GM23338 (cell line): Measurements from ENCODE around the gene OR6B3. TPM values are rescaled to one million over a fixed set of nuclear protein-coding genes. Genes with fewer than 3 reads are reported as not detected.

Experiments used
- ATAC-seq: fragments of 200-7000 bp; cut with Tn5 transposase; 3 replicates; pipeline ENCODE4 v1.9.1; 2020
- DNase-seq: peaks from one replicate; pipeline ENCODE4 v3.0.0-alpha.2; 2015; ENCODE audit warnings: low spot score
- H2AFZ ChIP-seq: fragments of 200-600 bp; sonication (generic); 2 replicates; pipeline ENCODE4 v1.8.0; 2016; ENCODE audit warnings: antibody characterized with exemption, mild to moderate bottlenecking, moderate library complexity
- H3F3A ChIP-seq: fragments of 200-600 bp; sonication (generic); replicated peaks from 2 replicates; pipeline ENCODE4 v1.8.0; 2017; ENCODE audit warnings: antibody characterized with exemption, mixed run types, low read depth
- H3K27ac ChIP-seq: fragments of 200-600 bp; sonication (generic); 2 replicates; pipeline ENCODE4 v1.6.1; 2016; ENCODE audit warnings: low read depth
- H3K27me3 ChIP-seq: fragments of 200-600 bp; sonication (generic); 2 replicates; pipeline ENCODE4 v1.8.0; 2016; ENCODE audit warnings: mild to moderate bottlenecking, mixed run types, moderate library complexity; ENCODE audit not compliant: insufficient read depth
- H3K36me3 ChIP-seq: fragments of 200-600 bp; sonication (generic); 2 replicates; pipeline ENCODE4 v1.8.0; 2016; ENCODE audit warnings: mild to moderate bottlenecking; ENCODE audit not compliant: insufficient read depth
- H3K4me1 ChIP-seq: fragments of 200-600 bp; sonication (generic); 2 replicates; pipeline ENCODE4 v1.8.0; 2016; ENCODE audit warnings: mild to moderate bottlenecking, moderate library complexity; ENCODE audit not compliant: insufficient read depth
- H3K4me2 ChIP-seq: fragments of 200-600 bp; sonication (generic); 2 replicates; pipeline ENCODE4 v1.7.1; 2017; ENCODE audit warnings: mixed run types
- H3K4me3 ChIP-seq: fragments of 200-600 bp; sonication (generic); 2 replicates; pipeline ENCODE4 v1.6.1; 2016; ENCODE audit warnings: mixed run types
- H3K79me2 ChIP-seq: fragments of 200-600 bp; sonication (generic); replicated peaks from 2 replicates; pipeline ENCODE4 v1.8.0; 2017; ENCODE audit warnings: mild to moderate bottlenecking; ENCODE audit not compliant: insufficient read depth
- H3K9me2 ChIP-seq: fragments of 200-600 bp; sonication (generic); 2 replicates; pipeline ENCODE4 v1.8.0; 2017; ENCODE audit not compliant: insufficient read depth
- H4K20me1 ChIP-seq: fragments of 200-600 bp; sonication (generic); replicated peaks from 2 replicates; pipeline ENCODE4 v1.8.0; 2017; ENCODE audit warnings: mild to moderate bottlenecking; ENCODE audit not compliant: insufficient read depth
- H3K27ac Mint-ChIP-seq: 2 replicates; pipeline ENCODE4 v1.8.0; 2020; ENCODE audit warnings: inconsistent platforms, mild to moderate bottlenecking, moderate library complexity, mixed read lengths
- H3K27me3 Mint-ChIP-seq: 3 replicates; pipeline ENCODE4 v1.8.0; 2022; ENCODE audit warnings: low read depth, mild to moderate bottlenecking, moderate library complexity, mixed read lengths, inconsistent platforms; ENCODE audit not compliant: insufficient read depth, poor library complexity
- H3K36me3 Mint-ChIP-seq: 3 replicates; pipeline ENCODE4 v1.8.0; 2021; ENCODE audit warnings: low read depth, mild to moderate bottlenecking, inconsistent platforms, moderate library complexity, mixed read lengths
- H3K4me1 Mint-ChIP-seq: 3 replicates; pipeline ENCODE4 v1.8.0; 2020; ENCODE audit warnings: mild to moderate bottlenecking, inconsistent platforms, mixed read lengths
- H3K4me3 Mint-ChIP-seq: 3 replicates; pipeline ENCODE4 v1.8.0; 2021; ENCODE audit warnings: moderate library complexity, mild to moderate bottlenecking, inconsistent platforms, mixed read lengths
- H3K9me3 Mint-ChIP-seq: 3 replicates; pipeline ENCODE4 v1.8.0; 2020; ENCODE audit warnings: moderate library complexity, mild to moderate bottlenecking, inconsistent platforms, mixed read lengths
- CREB1 ChIP-seq: fragments of 250-450 bp; sonication (Bioruptor Pico); IDR thresholded peaks from 2 replicates; pipeline ENCODE4 v1.5.0; 2020; ENCODE audit warnings: low read depth, mild to moderate bottlenecking, moderate library complexity
- CTCF ChIP-seq, 2 experiments: fragments of 200-600 bp in 1 of 2; sonication (generic) in 1 of 2; conservative IDR thresholded peaks; 2 replicates each; pipeline versions ENCODE4 v1.5.1 to v1.6.1; 2016 to 2017; ENCODE audit warnings: antibody characterized with exemption in 2 of 2, low read depth in 2 of 2, mild to moderate bottlenecking in 2 of 2, moderate library complexity in 1 of 2
- ETS1 ChIP-seq: IDR thresholded peaks from 2 replicates; pipeline ENCODE4 v1.6.1; 2016; ENCODE audit warnings: antibody characterized with exemption
- EZH2phosphoT487 ChIP-seq: fragments of 200-600 bp; sonication (generic); IDR thresholded peaks from one replicate; pipeline ENCODE4 v1.8.1; 2018; ENCODE audit warnings: antibody characterized with exemption; ENCODE audit not compliant: unreplicated experiment
- JUNB ChIP-seq: IDR thresholded peaks from one replicate; pipeline ENCODE4 v1.6.1; 2016; ENCODE audit warnings: antibody characterized with exemption; ENCODE audit not compliant: unreplicated experiment
- NANOG ChIP-seq: IDR thresholded peaks from 2 replicates; pipeline ENCODE4 v1.6.1; 2016; ENCODE audit warnings: antibody characterized with exemption, borderline replicate concordance
- POLR2AphosphoS5 ChIP-seq: IDR thresholded peaks from 2 replicates; pipeline ENCODE4 v1.6.1; 2016; ENCODE audit warnings: antibody characterized with exemption, low read depth
- REST ChIP-seq: IDR thresholded peaks from one replicate; pipeline ENCODE4 v1.6.1; 2018; ENCODE audit warnings: antibody characterized with exemption; ENCODE audit not compliant: unreplicated experiment
- STAT1 ChIP-seq: IDR thresholded peaks from one replicate; pipeline ENCODE4 v1.6.1; 2016; ENCODE audit warnings: antibody characterized with exemption; ENCODE audit not compliant: unreplicated experiment
- polyA plus RNA-seq: library from polyadenylated mRNA; unstranded; fragments of >200 nt; fragmentation: Nextera tagmentation; extraction: Ambion mirVana; gene quantifications from 2 replicates; pipeline ENCODE4 v1.2.1, GENCODE V29; 2016
- total RNA-seq: library from RNA; depleted of rRNA; stranded (reverse); fragments of >200 nt; shearing (Covaris generic); gene quantifications from 2 replicates; pipeline ENCODE4 v1.2.3, GENCODE V29; 2014

OR6B3 gene
- total and polyA plus RNA-seq, 2 experiments from 2014 or later, result not detected

GRCh38 chr2:240078631-240079030, 25.3 kb upstream of the OR6B3 start (continued):
- no peak for TF ChIP-seq REST
- TF ChIP-seq POLR2AphosphoS5, result no peak
- TF ChIP-seq CTCF (conservative IDR thresholded peaks at IDR 0.05; ENCODE audit: low read depth in 2 of 2), result no peak
- TF ChIP-seq NANOG, result no peak
- no peak for TF ChIP-seq EZH2phosphoT487
- TF ChIP-seq ETS1, result no peak
- TF ChIP-seq JUNB, result no peak
- TF ChIP-seq CREB1, result no peak

GRCh38 chr2:240077442-240077841, 24.1 kb upstream of the OR6B3 start:
- no peak for DNase-seq
- Histone ChIP-seq H4K20me1 (no peaks in the 10 kb centered on the region), H3K4me2 (no peak overlapping the region), H2AFZ (no peak overlapping the region), H3K27ac (no peak overlapping the region), H3F3A (no peaks in the 10 kb centered on the region), H3K9me2 (peaks cover 14% of the 10 kb centered on the region; the same call in 1 of the 2 replicates), H3K36me3 (0 out of 2 replicates have a peak, but pooled peaks cover 4% of the 10 kb centered on the region), H3K4me1 (no peaks in the 10 kb centered on the region), H3K27me3 (no peaks in the 10 kb centered on the region), H3K4me3 (no peak overlapping the region), H3K79me2 (no peaks in the 10 kb centered on the region)
- H3K9me3 Mint-ChIP-seq, result peaks cover 55% of the 10 kb centered on the region
- H3K27ac Mint-ChIP-seq, result no peak overlapping the region
- no peaks in the 10 kb centered on the region for H3K4me1 Mint-ChIP-seq
- H3K4me3 Mint-ChIP-seq, result no peak overlapping the region
- ATAC-seq, result no peak
- TF ChIP-seq EZH2phosphoT487, result no peak
- TF ChIP-seq CREB1, result no peak
- no peak for TF ChIP-seq ETS1
- no peak for TF ChIP-seq CTCF (conservative IDR thresholded peaks at IDR 0.05; ENCODE audit: low read depth in 2 of 2)
- no peak for TF ChIP-seq REST
- TF ChIP-seq JUNB, result no peak
- no peak for TF ChIP-seq STAT1
- H3K36me3 Mint-ChIP-seq, result peaks cover 23% of the 10 kb centered on the region
- no peaks in the 10 kb centered on the region for H3K27me3 Mint-ChIP-seq
